Epithelial cell of prostate (primary cell): ENCODE measurements around the gene MGARP.
"Not testable (repeated sequence)": the region's sequence is repeated elsewhere in the genome, so short reads cannot be mapped to it uniquely, and the experiment has no call there.

Source experiments
- DNase-seq: peaks from one replicate; pipeline ENCODE4 v3.0.0-alpha.2; 2011; ENCODE audit warnings: low read depth, low spot score
- H3K27ac ChIP-seq: fragments of 450-650 bp; 2 replicates; pipeline ENCODE4 v1.5.1; 2017; ENCODE audit warnings: mild to moderate bottlenecking

The MGARP gene

GRCh38 chr4:139279760-139280620 is at the start of gene MGARP:
Gene MGARP (minus strand): TSS chr4:139280225. CDS start chr4:139280158, 67 bp downstream.
- DNase-seq = no peak

GRCh38 chr4:139329665-139330200 is 49.7 kb upstream of the MGARP start:
- no peak for DNase-seq
- no peak overlapping the region for H3K27ac ChIP-seq

More at GRCh38 chr4:139279760-139280620, at the start of gene MGARP:
- H3K27ac ChIP-seq = no peak within 1 kb of the TSS

GRCh38 chr4:139324620-139325019 is 44.6 kb upstream of the MGARP start:
- no peak for DNase-seq
- no peak overlapping the region for H3K27ac ChIP-seq

GRCh38 chr4:139322541-139322940 is 42.5 kb upstream of the MGARP start:
- DNase-seq, H3K27ac ChIP-seq: not testable (repeated sequence)

GRCh38 chr4:139322070-139322469 is 42.0 kb upstream of the MGARP start:
- not testable (repeated sequence) for H3K27ac ChIP-seq, DNase-seq

GRCh38 chr4:139319571-139319970 is 39.5 kb upstream of the MGARP start:
- DNase-seq = no peak

GRCh38 chr4:139317635-139318034 is 37.6 kb upstream of the MGARP start:
- no peak for DNase-seq
- no peak overlapping the region for H3K27ac ChIP-seq

More at GRCh38 chr4:139319571-139319970, 39.5 kb upstream of the MGARP start:
- no peak overlapping the region for H3K27ac ChIP-seq

GRCh38 chr4:139316733-139317132 is 36.7 kb upstream of the MGARP start:
- no peak overlapping the region for H3K27ac ChIP-seq

GRCh38 chr4:139315221-139315675 is 35.2 kb upstream of the MGARP start:
- no peak for DNase-seq
- H3K27ac ChIP-seq = no peak overlapping the region

More at GRCh38 chr4:139316733-139317132, 36.7 kb upstream of the MGARP start:
- no peak for DNase-seq

- H3K27ac ChIP-seq = no peak overlapping the region
- DNase-seq = no peak
Measured at GRCh38 chr4:139314047-139314800, 34.2 kb upstream of the MGARP start.

- H3K27ac ChIP-seq = not testable (repeated sequence)
Measured at GRCh38 chr4:139313414-139313813, 33.4 kb upstream of the MGARP start.

GRCh38 chr4:139312552-139313332 is 32.7 kb upstream of the MGARP start:
- no peak overlapping the region for H3K27ac ChIP-seq
- no peak for DNase-seq

More at GRCh38 chr4:139313414-139313813, 33.4 kb upstream of the MGARP start:
- not testable (repeated sequence) for DNase-seq

- DNase-seq = no peak
- no peak overlapping the region for H3K27ac ChIP-seq
Measured at GRCh38 chr4:139311909-139312308, 31.9 kb upstream of the MGARP start.

- no peak for DNase-seq
- no peak overlapping the region for H3K27ac ChIP-seq
Measured at GRCh38 chr4:139304920-139305319, 24.9 kb upstream of the MGARP start.

- no peak for DNase-seq
- H3K27ac ChIP-seq = peak within 1 kb of the TSS; percentile 87
Measured at GRCh38 chr4:139301821-139302611, 22.0 kb upstream of the MGARP start, which contains the start of gene NDUFC1. Gene NDUFC1 (minus strand): TSS chr4:139302477. CDS start chr4:139295798, 6,679 bp downstream.

GRCh38 chr4:139301113-139301820 is 21.2 kb upstream of the MGARP start, which contains the start of gene NAA15:
Gene NAA15 (plus strand): TSS chr4:139301505. CDS start chr4:139301778, 273 bp downstream.
- peak within 1 kb of the TSS; percentile 87 for H3K27ac ChIP-seq
- DNase-seq = peak; percentile 88

- H3K27ac ChIP-seq = peak overlapping the region; percentile 87
- DNase-seq = no peak
Measured at GRCh38 chr4:139300431-139301112, 20.5 kb upstream of the MGARP start.

GRCh38 chr4:139299536-139299935 is 19.5 kb upstream of the MGARP start:
- no peak for DNase-seq
- peak overlapping the region; percentile 87 for H3K27ac ChIP-seq
